Central memory CD4-positive, alpha-beta T cell (primary cell): ENCODE measurements around the gene GUCD1.
A peak's percentile ranks its signal among the peaks of the same experiment; 100 is the strongest.

Source experiments
- DNase-seq: peaks from one replicate; pipeline ENCODE4 v3.0.0; 2022

GUCD1 gene

GRCh38 chr22:24523873-24524272 lies 31.1 kb downstream of the GUCD1 start:
- no peak for DNase-seq

- peak; percentile 8 for DNase-seq
These were observed 33.1 kb downstream of the GUCD1 start for GRCh38 chr22:24521791-24522245.

GRCh38 chr22:24519496-24519895 lies 35.4 kb downstream of the GUCD1 start:
- DNase-seq = no peak

GRCh38 chr22:24518771-24519485 lies 36.0 kb downstream of the GUCD1 start:
- DNase-seq = no peak

GRCh38 chr22:24518228-24518627 lies 36.7 kb downstream of the GUCD1 start:
- DNase-seq = no peak

GRCh38 chr22:24517446-24517845 lies 37.5 kb downstream of the GUCD1 start:
- DNase-seq = no peak

- no peak for DNase-seq
These were observed 38.6 kb downstream of the GUCD1 start for GRCh38 chr22:24516301-24516737.

- no peak for DNase-seq
These were observed 40.0 kb downstream of the GUCD1 start for GRCh38 chr22:24515027-24515338.

- no peak for DNase-seq
These were observed 40.5 kb downstream of the GUCD1 start for GRCh38 chr22:24514241-24515026.

GRCh38 chr22:24513378-24514240 lies 41.3 kb downstream of the GUCD1 start:
- no peak for DNase-seq

GRCh38 chr22:24512043-24512442 lies 42.9 kb downstream of the GUCD1 start:
- no peak for DNase-seq

GRCh38 chr22:24510637-24511625 lies 44.0 kb downstream of the GUCD1 start:
- DNase-seq = no peak

- no peak for DNase-seq
These were observed 47.2 kb downstream of the GUCD1 start for GRCh38 chr22:24507716-24508115.

- DNase-seq = no peak
These were observed 48.0 kb downstream of the GUCD1 start for GRCh38 chr22:24506802-24507438.

- DNase-seq = no peak
These were observed 49.8 kb downstream of the GUCD1 start for GRCh38 chr22:24504956-24505736.

- no peak for DNase-seq
These were observed 50.4 kb downstream of the GUCD1 start for GRCh38 chr22:24504540-24504939.

- DNase-seq = no peak
These were observed 51.0 kb downstream of the GUCD1 start for GRCh38 chr22:24503843-24504338.

GRCh38 chr22:24503137-24503842 lies 51.6 kb downstream of the GUCD1 start:
- peak; percentile 32 for DNase-seq

GRCh38 chr22:24502541-24502940 lies 52.4 kb downstream of the GUCD1 start:
- DNase-seq = no peak

- DNase-seq = no peak
These were observed 52.9 kb downstream of the GUCD1 start for GRCh38 chr22:24502034-24502433.
